Measurements from ENCODE around the gene SLC12A7.
"Not testable (repeated sequence)": the region's sequence is repeated elsewhere in the genome, so short reads cannot be mapped to it uniquely, and the experiment has no call there.

SLC12A7 gene

DNA sequence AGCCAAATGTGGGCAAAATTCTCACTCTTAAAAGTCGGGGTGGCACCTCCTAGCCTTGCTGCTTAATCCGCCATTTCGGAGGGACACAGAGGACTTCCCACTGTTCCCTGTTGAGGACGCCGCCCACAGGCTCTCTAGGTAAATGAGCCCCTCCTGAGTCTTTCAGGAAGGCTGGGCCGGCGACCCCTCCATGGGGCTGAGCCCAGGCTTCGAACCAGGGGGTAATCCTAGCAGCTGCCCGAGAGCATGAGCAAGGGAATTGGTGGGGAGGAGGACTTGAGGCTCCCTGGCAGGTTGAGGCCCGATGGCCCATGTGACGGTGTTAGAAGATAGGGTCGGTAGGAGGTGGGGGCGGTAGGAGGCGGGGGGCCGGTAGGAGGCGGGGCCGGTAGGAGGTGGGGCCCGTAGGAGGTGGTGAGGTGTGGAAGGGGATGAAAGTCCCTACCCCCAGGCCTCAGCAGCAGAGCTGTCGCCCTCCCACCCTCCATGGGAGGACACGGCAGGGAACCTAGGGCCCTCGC, 17.1 kb downstream of the SLC12A7 start:
- DNase-seq = no peak

DNA sequence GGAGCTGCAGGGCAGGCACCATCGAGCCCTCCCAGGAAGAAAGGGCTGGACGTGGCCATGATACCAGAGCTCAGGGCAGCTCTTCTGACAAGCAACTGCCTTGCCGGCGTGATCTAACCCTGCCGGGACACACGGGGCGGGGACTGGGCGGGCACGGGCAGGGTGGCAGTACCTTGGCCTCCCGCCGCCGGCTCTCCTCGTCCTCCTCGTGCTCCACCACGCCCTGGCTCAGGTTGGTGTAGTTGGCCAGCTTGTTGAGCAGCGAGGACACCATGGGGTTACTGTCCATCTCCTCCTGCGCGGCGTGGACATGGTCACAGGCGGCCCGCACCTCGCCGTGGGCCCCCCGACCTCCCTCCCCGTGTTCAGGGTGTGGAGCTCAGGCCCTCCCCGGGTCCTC, 18.5 kb downstream of the SLC12A7 start:
- DNase-seq = no peak

DNA sequence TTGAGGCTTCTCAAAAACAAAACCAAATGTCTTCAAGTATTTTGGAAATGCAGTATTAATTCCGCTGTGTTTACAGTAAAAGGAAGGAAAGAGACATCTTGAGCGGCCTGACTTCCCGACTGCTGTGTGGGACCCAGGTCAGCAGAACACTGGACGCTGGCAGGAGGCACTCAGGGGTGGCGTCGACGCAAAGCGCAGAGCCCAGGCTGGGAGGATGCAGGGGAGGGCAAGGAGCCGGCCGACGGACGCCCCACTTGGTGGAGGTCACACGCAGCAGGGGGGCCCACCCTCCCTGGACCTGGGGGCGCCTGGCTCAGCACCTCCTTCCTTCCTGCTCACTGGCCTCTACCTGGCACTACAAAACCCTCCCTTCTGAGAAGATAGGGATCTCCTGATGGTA, 19.7 kb downstream of the SLC12A7 start:
- DNase-seq = no peak

DNA sequence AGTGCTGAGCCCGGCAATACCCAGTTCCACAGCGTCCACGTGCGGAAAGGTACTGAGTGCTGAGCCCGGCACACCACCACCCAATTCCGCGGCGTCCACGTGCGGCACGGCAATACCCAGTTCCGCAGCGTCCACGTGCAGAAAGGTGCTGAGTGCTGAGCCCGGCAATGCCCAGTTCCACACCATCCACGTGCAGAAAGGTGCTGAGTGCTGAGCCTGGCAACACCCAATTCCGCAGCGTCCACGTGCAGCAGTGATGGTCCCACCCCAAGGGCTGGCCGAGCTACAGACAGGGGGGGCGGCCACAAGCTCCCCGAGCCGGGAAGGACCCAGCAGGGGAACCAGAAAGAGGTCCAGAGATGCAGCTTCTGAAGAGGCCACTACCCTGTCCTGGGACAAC, 20.2 kb downstream of the SLC12A7 start:
- DNase-seq = no peak

DNA sequence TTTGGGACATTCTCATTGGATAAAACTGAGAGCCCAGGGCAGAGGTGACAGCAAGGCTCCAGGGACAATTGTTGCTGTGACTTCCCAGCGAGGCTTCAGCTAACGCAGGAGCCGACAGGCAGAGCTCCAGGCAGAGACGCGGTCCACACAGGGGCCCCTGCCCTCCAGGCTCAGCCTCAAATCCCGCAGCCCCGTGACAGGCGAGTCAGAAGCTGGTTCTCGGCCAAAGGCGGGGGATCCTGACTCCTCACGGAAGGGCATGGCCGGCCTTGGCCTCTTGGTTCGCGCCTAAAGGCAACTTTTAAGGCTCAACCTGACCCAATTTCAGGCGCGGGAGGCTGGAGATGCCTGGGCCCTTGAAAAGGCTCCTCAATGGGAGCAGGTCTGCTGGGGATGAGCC, 21.3 kb downstream of the SLC12A7 start:
- no peak for DNase-seq

DNA sequence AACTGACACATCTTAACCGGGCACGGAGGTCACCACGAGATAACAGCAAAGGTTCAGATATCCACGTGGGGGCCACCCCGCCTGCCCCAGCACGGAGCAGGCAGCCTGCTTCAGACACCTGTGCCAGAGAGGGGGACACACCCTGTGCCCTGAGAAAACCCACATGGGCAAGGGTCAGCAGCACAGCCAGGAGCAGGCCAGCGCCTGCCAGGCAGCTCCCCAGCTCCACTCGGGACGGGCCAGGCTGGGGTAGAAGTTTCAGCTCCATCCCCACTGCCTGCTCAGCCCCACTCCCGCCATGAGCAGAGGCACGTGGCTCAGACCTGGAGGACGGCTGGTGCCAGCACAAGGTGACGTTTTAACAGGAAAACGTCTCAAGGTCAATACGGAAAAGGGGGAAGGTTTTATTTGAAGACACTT, 22.2 kb downstream of the SLC12A7 start:
- no peak for DNase-seq

DNA sequence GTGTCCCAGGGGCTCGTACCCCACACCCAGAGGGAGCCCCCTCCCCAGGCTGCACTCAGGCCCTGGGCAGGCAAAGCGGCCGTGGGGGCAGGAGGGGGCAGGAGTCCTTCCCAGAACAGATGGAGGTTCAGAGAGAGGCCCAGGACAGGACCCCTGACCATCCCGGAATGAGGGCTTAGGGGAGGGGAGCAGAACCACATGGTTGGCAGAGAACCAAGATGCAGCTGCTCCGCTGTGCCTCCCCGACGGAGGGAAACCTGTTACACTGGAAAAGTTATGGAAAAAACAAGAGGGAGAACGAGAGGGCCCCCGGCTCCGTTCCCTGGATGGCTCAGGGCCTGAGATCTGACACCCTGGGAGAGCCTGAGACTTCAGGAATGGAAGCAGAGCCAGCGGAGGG, 22.7 kb downstream of the SLC12A7 start:
- DNase-seq = no peak

DNA sequence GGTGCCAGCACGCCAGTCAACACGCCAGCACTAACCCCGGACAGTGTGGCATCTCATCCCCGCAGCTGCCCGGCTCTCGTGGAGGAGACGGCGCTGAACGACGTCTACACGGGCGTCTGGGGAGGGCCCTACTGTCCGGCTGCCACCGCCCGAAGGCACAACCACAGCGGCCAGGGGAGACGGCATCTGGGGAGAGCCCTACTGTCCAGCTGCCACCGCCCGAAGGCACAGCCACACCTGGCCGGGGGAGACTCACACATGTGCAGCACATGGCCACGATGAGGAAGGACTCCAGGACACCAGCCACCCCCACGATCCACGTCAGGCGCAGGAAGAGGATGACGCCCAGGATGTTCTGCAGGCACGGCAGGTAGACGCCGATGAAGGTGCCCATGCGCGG, 23.1 kb downstream of the SLC12A7 start:
- DNase-seq = no peak

DNA sequence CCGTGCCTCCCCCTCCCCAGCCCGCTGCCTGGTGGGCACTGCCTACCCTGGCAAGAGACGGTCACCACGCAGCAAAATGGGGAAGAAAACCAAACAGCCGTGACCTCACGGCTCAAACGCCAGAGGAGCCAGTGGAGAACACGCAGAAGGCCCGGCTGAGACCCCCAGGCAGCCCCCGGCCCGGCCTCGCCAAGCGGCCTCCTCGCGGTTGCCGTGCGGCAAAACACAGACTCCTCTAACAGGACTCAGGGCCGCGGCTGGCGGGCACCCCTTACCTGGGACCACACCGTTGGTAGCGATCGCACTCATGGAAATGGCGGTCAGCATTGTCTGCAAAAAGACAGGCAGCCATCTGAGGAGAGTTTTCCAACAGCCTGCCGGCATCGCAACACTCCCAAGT, 23.8 kb downstream of the SLC12A7 start:
- DNase-seq = no peak

DNA sequence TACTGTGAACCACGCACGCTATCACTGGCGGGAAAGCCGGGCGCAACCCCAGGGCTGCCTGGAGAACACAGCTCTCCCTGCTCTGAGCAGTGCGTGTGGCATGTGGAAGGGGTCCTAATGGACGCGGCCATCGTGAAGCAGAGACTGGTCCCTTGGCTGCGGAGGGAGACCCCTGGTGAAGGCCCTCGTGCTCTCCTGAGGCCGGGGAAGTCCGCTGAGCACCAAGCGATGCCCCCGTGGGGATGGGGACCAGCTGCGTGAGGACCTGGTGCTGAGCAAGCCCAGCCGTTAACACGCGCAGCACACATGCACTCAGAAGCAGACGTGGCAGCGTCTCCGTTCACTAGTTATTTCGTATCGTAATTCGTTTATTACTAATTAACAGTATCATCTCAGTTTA, 24.4 kb downstream of the SLC12A7 start:
- no peak for DNase-seq

DNA sequence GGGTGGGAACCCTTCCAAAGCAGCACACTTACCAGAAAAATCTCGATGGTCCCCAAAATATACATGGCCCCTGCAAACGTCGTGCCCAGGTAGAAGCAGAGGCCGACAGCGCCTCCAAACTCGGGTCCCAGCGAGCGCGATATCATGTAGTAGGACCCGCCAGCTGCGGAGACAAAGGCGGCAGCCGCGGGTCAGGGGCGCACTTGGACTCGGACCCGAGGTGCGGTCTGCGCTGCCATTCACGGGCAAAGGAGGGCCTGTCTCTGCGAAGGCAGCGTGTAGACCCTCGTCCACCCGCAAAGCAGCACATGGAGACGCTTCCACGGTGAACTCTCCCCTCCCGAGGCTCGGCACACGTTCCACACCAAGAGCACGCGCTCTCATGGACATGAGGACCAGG, 25.0 kb downstream of the SLC12A7 start:
- DNase-seq = no peak

DNA sequence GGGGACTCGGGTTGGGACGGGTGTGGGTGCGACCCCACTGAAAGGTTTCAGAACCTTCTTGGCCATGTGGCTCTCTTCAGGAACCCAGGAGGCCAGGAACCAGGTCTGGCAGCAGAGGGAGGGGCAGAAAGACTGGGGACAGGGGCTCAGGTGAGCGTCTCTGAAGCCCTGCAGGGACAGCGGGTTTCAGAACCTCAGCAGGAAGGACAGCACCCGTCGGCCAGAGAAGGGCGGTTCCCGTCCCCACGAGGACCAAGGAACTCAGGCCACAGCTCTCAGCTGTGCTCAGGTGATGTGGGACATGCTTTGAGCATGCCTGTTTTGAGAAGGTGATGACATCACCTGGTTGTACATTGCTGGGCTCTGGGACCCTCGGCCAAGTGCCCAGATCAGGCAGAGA, 25.7 kb downstream of the SLC12A7 start:
- DNase-seq = no peak

DNA sequence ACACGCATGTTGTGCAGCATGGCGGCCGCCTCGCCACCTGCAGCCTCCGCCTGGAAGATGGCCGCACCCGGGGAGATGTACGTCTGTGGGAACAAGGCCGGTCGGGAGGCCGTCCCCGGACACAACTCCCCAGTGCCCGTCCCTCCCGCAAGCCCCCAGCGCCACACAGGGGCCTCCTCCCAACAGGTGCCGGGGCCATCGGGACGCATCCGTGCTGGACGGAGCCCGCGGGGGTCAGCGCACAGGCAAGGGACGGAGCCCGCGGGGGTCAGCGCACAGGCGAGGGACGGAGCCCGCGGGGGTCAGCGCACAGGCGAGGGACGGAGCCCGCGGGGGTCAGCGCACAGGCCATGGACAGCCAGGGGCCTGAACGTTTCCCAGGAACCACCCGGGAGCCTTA, 26.5 kb downstream of the SLC12A7 start:
- no peak for DNase-seq

DNA sequence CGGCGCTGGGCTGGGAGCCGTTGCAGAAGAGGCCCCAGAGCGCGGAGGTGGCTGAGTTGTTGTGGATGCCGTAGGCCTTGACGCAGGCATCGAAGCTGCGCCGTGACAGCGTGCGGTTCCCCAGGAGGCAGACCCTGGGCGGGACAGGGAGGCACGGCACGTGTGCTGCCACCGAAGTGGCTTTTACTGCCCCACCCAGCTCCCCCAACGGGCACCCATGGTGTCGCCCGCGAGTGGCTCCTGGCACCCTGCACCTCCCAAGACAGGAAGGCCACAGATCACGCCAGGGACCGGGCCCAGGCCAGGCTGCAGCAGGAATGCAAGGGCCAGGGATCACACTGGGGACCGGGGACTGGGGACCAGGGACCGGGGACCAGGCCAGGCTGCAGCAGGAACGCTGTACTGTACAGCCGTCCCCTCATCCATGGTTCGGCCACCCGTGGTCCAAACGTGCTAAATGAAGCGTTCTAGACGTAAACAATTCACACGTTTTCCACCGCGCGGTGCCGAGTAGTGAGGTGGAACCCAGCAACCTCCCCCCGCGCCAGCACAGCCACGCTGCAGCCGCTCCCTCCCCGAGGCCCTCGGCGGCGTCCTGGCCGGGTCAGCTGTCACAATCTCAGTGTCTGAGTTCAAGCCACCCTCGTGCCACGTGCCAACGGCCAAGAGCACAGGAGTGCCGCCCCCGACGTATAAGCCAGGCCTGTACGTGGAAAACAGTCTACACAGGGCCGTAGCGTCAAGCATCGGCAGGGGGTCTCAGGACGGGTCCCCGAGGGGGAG, 27.8 kb downstream of the SLC12A7 start:
- DNase-seq = no peak

DNA sequence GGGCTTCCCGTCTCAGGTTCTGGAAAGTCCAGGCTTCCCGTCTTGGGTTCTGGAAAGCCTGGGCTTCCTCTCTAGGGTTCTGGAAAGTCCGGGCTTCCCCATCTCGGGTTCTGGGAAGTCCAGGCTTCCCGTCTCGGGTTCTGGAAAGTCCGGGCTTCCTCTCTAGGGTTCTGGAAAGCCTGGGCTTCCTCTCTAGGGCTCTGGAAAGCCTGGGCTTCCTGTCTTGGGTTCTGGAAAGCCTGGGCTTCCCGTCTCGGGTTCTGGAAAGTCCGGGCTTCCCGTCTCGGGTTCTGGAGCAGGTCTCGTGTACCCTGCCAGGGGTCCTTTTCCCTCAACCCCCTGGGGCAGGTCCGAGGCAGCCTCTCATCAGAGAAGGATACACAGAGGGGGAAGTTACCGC, 28.8 kb downstream of the SLC12A7 start:
- DNase-seq = not testable (repeated sequence)

DNA sequence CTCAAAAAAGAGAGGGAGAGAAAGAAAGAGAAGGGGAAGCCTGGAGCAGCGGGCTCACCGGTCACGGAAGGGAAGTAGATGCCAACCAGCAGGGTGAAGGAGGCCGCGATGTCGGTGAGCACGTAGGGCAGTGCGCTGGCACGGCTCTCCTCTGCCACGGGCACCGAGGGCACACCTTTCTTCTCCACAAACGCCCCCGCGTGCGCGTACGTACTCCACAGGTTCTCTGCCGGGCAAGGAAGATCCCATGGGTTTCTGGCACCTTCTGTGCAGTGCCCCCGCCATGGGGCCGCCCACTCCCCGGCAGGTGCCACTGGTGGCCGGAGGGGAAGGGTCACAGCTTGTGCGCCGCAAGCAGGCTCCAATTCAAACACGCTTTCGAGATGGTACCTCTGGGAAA, 30.3 kb downstream of the SLC12A7 start:
- DNase-seq = no peak

DNA sequence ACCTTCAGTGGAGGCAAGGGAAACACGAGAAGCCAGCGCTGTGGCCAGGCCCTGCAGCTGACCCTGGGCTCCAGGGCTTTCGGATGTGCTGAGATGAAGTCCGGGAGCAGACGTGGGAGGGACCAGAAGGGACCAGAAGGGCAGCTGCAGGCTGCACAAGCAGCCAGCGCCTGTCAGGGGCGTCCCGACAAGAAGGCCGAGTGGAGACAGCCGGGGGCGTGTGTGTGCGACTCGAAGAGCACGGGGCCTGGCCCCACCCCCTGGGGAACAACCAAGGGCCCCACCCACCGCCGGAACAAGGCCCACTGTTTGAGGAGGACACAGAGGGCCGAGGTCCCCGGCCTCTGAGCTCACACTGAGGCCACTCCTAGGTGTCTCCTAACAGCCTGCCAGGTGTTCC, 31.4 kb downstream of the SLC12A7 start:
- no peak for DNase-seq

DNA sequence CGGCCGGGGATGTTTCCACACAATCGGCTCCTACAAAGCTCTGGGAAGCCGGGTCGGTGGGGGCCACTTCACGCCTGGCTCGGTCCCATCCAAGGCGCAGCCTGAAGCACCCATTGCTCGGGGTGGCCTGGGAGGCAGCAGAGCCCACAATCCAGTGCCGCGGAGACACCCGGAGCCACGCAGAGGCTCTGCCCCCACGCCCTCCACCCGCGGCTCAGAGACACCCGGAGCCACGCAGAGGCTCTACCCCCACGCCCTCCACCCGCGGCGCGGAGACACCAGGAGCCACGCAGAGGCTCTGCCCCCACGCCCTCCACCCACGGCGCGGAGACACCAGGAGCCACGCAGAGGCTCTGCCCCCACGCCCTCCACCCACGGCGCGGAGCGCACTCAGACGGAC, 31.9 kb downstream of the SLC12A7 start:
- no peak for DNase-seq

DNA sequence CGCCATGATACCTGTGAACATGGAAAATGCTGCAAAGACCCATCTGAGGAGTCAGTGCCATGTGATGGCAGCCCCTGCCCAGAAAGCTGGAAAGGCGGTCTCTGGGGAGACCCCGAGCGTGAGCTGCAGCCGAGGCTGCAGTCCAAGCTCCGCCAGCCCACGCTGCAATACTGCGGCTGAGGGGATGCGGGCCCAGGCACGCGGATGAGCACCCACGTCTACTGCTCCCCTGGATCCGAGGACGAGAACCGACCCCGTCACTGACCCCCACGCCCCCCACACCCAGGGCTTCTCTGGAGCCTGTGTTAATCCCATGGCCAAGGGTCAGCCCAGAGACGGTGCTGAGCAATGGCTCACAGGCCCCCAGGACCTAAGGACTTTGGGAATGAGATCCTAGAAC, 32.4 kb downstream of the SLC12A7 start:
- DNase-seq = no peak

DNA sequence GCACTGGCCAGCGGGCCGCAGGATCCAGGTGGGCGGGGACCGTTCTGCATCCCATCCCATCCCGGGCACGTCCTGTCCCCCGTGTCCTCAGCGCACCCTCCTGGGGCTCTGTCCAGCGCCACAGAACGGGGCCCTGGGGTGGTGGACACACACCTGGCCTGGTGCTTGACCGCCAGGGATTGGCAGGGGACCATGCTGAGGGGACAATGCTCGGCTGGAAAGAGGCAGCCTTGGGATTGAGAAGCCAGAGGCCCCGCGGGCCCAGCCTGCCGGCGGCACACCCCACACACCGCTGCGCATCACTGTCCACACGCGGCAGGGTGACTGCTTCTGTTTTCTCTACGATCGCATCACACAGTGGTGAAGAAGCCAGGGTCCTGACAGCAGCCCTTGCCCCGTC, 33.0 kb downstream of the SLC12A7 start:
- no peak for DNase-seq

DNA sequence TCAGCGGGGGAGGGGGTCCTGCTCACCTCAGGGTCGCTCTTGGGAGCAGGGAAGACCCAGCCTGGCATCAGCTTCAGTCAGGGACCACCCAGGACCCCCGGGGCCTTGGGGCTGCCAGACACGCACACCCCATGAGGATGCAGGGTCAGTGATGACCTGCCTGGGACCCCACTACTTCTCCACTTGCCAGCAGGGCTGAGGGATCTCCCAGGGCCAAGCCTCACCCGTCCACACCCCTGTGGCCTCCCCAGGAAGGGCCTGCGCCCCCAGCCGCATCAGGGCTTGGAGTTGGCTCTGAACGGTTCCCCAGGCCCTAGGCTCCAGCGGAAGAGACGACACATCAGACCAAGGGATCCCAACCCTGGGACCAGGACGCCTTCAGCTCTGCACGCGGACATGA, 33.7 kb downstream of the SLC12A7 start:
- no peak for DNase-seq

DNA sequence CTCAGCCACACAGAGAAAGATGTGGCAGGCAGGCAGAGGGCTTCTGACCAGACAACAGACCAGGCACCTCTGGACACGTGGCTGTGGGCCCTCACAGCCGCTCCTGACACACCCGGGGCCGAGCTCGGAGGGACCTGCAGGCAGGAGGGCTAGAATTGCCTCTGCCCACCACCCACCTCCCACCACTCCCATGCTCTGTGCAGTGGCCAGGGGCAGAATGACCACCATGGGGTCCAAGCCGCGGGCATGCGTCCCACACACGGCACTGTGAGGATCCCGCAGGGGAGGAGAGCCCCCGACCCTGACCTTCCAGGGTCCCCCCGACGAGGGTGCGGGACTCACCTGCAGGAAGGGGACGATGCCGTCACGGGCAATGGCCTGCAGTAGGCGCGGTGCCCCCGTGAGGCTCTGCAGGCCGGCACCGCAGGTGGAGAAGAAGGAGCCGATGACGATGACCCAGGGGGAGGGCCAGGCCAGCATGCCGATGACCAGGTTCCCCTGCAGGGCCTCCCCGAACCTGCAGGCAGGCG, 34.3 kb downstream of the SLC12A7 start:
- DNase-seq = no peak

DNA sequence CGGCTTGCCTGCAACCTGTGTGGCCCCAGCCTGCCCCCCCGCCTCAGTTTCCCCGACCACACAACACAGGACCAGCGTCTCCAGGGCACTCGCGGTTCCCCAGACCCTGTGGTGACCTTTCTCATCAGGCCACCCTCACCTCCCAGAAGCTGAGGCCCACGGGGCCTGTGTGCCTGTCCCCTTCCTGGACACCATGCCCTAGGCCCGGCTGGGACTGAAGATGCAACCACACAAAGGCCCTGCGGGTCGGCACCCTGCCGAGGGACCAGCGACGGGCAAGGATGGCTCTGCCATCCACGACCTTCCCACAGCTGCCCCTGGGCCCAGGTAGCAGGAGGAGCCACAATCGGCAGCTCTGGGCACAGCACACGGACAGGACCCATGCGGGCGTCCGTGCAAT, 34.8 kb downstream of the SLC12A7 start:
- no peak for DNase-seq

DNA sequence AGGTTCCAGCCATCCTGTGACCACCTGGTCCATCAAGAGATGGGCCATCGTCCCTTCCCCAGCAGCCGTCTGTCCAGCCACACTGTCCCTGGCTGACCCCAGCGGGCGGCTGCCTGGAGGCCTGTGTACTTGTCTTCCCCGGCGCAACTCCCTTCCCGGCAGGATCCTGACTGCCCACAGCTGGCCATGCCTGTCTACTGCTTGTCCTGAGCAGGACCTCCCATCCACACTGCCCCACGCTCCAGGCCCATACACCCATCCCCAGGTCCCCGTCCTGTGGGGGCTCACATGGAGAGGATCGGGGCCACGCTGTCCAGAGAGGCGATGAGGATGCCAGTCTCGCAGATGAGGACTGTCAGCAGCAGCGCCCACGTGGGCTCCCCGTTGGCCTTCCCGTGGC, 35.5 kb downstream of the SLC12A7 start:
- DNase-seq = no peak

DNA sequence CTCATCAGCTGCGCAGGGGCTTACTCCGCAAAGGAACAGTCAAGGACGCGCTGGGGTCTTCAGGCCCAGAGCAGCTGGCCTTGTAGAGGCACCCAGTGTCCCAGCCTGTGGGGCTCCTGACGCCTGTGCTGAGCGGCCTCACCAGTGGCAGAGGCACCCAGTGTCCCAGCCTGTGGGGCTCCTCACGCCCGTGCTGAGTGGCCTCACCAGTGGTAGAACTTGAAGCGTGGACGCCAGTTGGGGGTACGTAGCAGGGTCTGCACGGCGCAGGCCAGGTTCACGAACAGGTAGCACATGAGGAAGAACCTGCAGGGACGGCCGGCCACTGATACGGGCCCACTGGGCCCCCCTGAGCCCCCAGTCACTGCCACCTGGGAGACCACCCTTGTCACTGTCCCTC, 35.9 kb downstream of the SLC12A7 start:
- no peak for DNase-seq
